GM19395 (cell line): Measurements from ENCODE around the gene UBALD2.
"Not testable (repeated sequence)": the region's sequence is repeated elsewhere in the genome, so short reads cannot be mapped to it uniquely, and the experiment has no call there.

ENCODE experiments used
- ATAC-seq: cut with Tn5 transposase; IDR thresholded peaks from one replicate; pipeline ENCODE4 v1.9.1; 2021; ENCODE audit warnings: mild to moderate bottlenecking, moderate library complexity; ENCODE audit not compliant: unreplicated experiment

UBALD2 gene

GRCh38 chr17:76263896-76264295, 1.3 kb upstream of the UBALD2 start:
- ATAC-seq: no peak

GRCh38 chr17:76264425-76264754, 758 bp upstream of the UBALD2 start:
- peak; percentile 1 for ATAC-seq

GRCh38 chr17:76265624-76266243, 586 bp downstream of the UBALD2 start:
- no peak for ATAC-seq

- no peak for ATAC-seq
These were observed 1.2 kb downstream of the UBALD2 start for GRCh38 chr17:76266244-76266938.

- ATAC-seq: no peak
These were observed 2.0 kb downstream of the UBALD2 start for GRCh38 chr17:76267051-76267576.

GRCh38 chr17:76267581-76268001, 2.4 kb downstream of the UBALD2 start:
- ATAC-seq: not testable (repeated sequence)

- ATAC-seq: no peak
These were observed 3.0 kb downstream of the UBALD2 start for GRCh38 chr17:76268015-76268749.

- ATAC-seq: no peak
These were observed 4.1 kb downstream of the UBALD2 start for GRCh38 chr17:76268991-76269981.

- ATAC-seq: no peak
These were observed 5.0 kb downstream of the UBALD2 start for GRCh38 chr17:76270127-76270592.

GRCh38 chr17:76270770-76271668, 5.9 kb downstream of the UBALD2 start:
- peak; percentile 2 for ATAC-seq

GRCh38 chr17:76271669-76272540, 6.8 kb downstream of the UBALD2 start:
- peak; percentile 53 for ATAC-seq

GRCh38 chr17:76272541-76273444, 7.6 kb downstream of the UBALD2 start:
- ATAC-seq: peak; percentile 21

- ATAC-seq: no peak
These were observed 8.4 kb downstream of the UBALD2 start for GRCh38 chr17:76273445-76274111.

- no peak for ATAC-seq
These were observed 9.2 kb downstream of the UBALD2 start for GRCh38 chr17:76274112-76274956.

GRCh38 chr17:76275382-76276068, 10.4 kb downstream of the UBALD2 start:
- ATAC-seq: no peak

GRCh38 chr17:76276069-76276431, 10.9 kb downstream of the UBALD2 start:
- ATAC-seq: no peak
